SK-N-MC (cell line): ENCODE data around the gene JAZF1.

Experiments
- DNase-seq: peaks from one replicate; pipeline ENCODE4 v3.0.0-alpha.2; 2011; ENCODE audit warnings: low read depth, low spot score
- H3K27ac ChIP-seq: fragments of 200-600 bp; sonication (generic); 2 replicates; pipeline ENCODE4 v1.5.1; 2016; ENCODE audit warnings: mixed run types
- H3K36me3 ChIP-seq: fragments of 200-600 bp; sonication (generic); 2 replicates; pipeline ENCODE4 v1.6.1; 2017; ENCODE audit warnings: antibody characterized with exemption, low read length, mixed read lengths; ENCODE audit not compliant: insufficient read depth
- H3K4me3 ChIP-seq: fragments of 200-600 bp; sonication (generic); 2 replicates; pipeline ENCODE4 v1.5.1; 2016
- H3K9ac ChIP-seq: fragments of 200-600 bp; sonication (generic); 2 replicates; pipeline ENCODE4 v1.8.0; 2017; ENCODE audit warnings: mixed run types, mixed read lengths; ENCODE audit not compliant: insufficient read length
- H3K9me3 ChIP-seq: fragments of 200-600 bp; sonication (generic); 2 replicates; pipeline ENCODE4 v1.6.1; 2017; ENCODE audit warnings: low read depth, mild to moderate bottlenecking, antibody characterized with exemption, low read length, moderate library complexity, mixed read lengths
- EZH2 ChIP-seq: fragments of 200-600 bp; sonication (generic); IDR thresholded peaks from one replicate; pipeline ENCODE4 v1.6.1; 2017; ENCODE audit warnings: antibody characterized with exemption
- FOXP2 ChIP-seq: optimal IDR thresholded peaks from 2 replicates; pipeline ENCODE3; 2011; ENCODE audit warnings: mild to moderate bottlenecking, moderate library complexity; ENCODE audit not compliant: insufficient read depth; ENCODE audit errors: extremely low read length, control extremely low read depth
- POLR2AphosphoS5 ChIP-seq: IDR thresholded peaks from 2 replicates; pipeline ENCODE4 v1.6.1; 2012; ENCODE audit warnings: mild to moderate bottlenecking, low read depth, low read length, borderline replicate concordance

JAZF1 gene

DNA sequence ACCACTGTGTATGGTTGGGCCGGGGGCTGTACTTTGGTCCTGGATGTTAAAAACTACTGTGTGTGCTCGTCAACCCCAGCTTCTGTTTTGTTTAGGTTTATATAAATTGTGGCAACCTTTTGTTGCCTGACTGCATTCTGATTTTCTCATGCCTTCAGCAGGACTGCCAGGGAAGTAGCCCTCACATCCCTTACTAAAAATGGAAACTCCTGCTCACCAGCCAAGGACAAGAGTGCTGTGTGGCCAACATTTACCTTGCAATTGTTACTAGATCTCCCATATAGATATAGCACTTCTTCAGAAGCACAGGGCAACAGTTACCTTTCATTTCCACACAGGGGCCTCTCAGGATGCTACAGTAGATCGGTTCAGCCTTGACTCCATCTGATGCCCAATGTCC, 266.2 kb downstream of the JAZF1 start:
- Histone ChIP-seq H3K9ac (no peak overlapping the region), H3K9me3 (no peaks in the 10 kb centered on the region), H3K27ac (no peak overlapping the region), H3K4me3 (no peak overlapping the region), H3K36me3 (no peaks in the 10 kb centered on the region)
- DNase-seq: no peak
- TF ChIP-seq EZH2: no peak
- no peak for TF ChIP-seq POLR2AphosphoS5
- no peak for TF ChIP-seq FOXP2

- no peaks in the 10 kb centered on the region for H3K9me3 ChIP-seq
- no peak overlapping the region for H3K4me3 ChIP-seq
- H3K9ac ChIP-seq: no peak overlapping the region
- no peak overlapping the region for H3K27ac ChIP-seq
- no peak for TF ChIP-seq EZH2
- TF ChIP-seq POLR2AphosphoS5: no peak
- no peak for TF ChIP-seq FOXP2
- no peak for DNase-seq
- no peaks in the 10 kb centered on the region for H3K36me3 ChIP-seq
Measured at GRCh38 chr7:27912751-27913150, 267.8 kb downstream of the JAZF1 start.

GRCh38 chr7:27911920-27912319, 268.7 kb downstream of the JAZF1 start:
- TF ChIP-seq POLR2AphosphoS5: no peak
- no peak for TF ChIP-seq EZH2
- no peak for TF ChIP-seq FOXP2
- no peak for DNase-seq

GRCh38 chr7:27910326-27910725, 270.3 kb downstream of the JAZF1 start:
- TF ChIP-seq FOXP2 (no peak), POLR2AphosphoS5 (no peak), EZH2 (no peak)
- Histone ChIP-seq H3K36me3 (no peaks in the 10 kb centered on the region), H3K9ac (no peak overlapping the region), H3K27ac (no peak overlapping the region), H3K9me3 (no peaks in the 10 kb centered on the region), H3K4me3 (no peak overlapping the region)
- no peak for DNase-seq

More at GRCh38 chr7:27911920-27912319, 268.7 kb downstream of the JAZF1 start:
- Histone ChIP-seq H3K27ac (no peak overlapping the region), H3K36me3 (no peaks in the 10 kb centered on the region), H3K9me3 (no peaks in the 10 kb centered on the region), H3K4me3 (no peak overlapping the region), H3K9ac (no peak overlapping the region)

DNA sequence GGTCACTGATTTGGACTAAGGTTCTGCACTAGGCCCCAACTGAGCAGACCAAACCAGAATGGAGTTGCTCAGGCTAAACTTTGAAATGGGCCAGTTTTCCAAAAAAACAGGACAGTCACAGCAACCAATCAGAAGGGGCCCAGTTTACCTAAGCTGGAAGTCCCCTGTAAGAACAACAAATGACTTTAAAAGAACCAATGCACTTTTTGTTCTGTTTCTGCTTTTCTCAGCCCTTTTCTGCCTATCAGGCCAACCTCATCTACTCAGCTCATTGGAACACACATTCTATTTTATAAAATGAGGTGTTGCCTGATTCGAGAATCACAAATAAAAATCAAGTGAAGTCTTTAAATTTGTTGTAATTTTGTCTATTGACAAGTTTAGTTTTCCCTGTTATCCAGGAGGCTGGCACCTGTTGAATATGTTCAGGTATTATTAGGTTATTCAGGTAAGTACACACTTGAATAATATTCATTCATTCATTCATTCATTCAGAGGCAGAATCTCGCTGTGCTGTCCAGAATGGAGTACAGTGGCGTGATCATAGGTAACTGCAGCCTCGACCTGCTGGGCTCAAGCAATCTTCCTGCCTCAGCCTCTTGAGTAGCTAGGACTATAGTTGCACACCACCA, 271.9 kb downstream of the JAZF1 start:
- Histone ChIP-seq H3K36me3 (no peaks in the 10 kb centered on the region), H3K9me3 (no peaks in the 10 kb centered on the region), H3K27ac (no peak overlapping the region), H3K9ac (no peak overlapping the region), H3K4me3 (no peak overlapping the region)
- TF ChIP-seq POLR2AphosphoS5: no peak
- no peak for TF ChIP-seq EZH2
- TF ChIP-seq FOXP2: no peak
- no peak for DNase-seq

GRCh38 chr7:27906385-27907091, 274.1 kb downstream of the JAZF1 start:
- H3K27ac ChIP-seq: peak overlapping the region; percentile 73; the same call in 1 of the 2 replicates
- H3K36me3 ChIP-seq: no peaks in the 10 kb centered on the region
- peak; percentile 32 for DNase-seq
- H3K9ac ChIP-seq: no peak overlapping the region
- no peak for TF ChIP-seq POLR2AphosphoS5
- no peak for TF ChIP-seq FOXP2
- TF ChIP-seq EZH2: no peak
- no peaks in the 10 kb centered on the region for H3K9me3 ChIP-seq
- peak overlapping the region; percentile 42 for H3K4me3 ChIP-seq

- H3K9ac ChIP-seq: no peak overlapping the region
Measured at GRCh38 chr7:27905951-27906350, 274.6 kb downstream of the JAZF1 start.

DNA sequence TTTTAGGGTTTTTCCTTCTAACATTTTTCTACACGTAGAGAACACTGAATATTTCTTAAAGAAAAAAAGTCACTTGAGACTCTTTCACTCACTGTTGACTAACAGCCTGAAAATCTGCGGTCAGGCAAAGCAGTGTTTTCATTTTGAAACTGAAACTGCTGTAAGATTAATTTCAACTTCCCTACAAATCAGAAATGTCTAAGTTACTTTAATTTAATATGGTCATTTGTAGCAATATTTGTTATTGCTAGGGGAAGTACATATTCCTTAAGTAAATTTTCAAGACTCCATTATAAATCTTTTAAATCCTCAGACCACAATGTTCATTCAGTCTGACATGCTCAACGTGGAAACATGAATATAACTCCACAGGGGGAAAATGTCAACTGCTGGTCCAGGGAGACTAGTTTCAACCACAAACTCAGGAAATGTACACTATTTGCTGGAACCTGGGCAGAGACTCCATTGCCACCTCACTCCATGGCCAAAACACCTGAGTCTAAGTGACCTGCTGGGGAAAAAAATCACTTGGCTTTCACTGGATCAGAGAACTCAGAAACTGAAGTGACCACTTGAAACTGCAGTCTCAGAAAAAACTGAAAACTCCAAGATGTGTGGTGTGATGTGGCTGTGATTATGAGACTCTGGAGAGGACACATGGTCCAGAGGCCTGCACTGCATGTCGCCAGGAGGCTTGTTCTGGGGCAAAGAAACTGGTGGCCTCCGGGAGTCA, 279.4 kb downstream of the JAZF1 start:
- Histone ChIP-seq H3K4me3 (no peak overlapping the region), H3K9me3 (no peaks in the 10 kb centered on the region), H3K9ac (no peak overlapping the region), H3K27ac (no peak overlapping the region), H3K36me3 (no peaks in the 10 kb centered on the region)
- TF ChIP-seq EZH2 (no peak), POLR2AphosphoS5 (no peak), FOXP2 (no peak)
- DNase-seq: no peak

More at GRCh38 chr7:27905951-27906350, 274.6 kb downstream of the JAZF1 start:
- H3K4me3 ChIP-seq: peak overlapping the region; percentile 42
- no peaks in the 10 kb centered on the region for H3K9me3 ChIP-seq
- H3K36me3 ChIP-seq: no peaks in the 10 kb centered on the region
- no peak for DNase-seq
- TF ChIP-seq FOXP2: no peak
- peak overlapping the region; percentile 73; the same call in 1 of the 2 replicates for H3K27ac ChIP-seq
